MG63 (cell line): ENCODE measurements around the gene SCP2. TPM values are rescaled to one million over a fixed set of nuclear protein-coding genes. Genes with fewer than 3 reads are reported as not detected.
"Not testable (repeated sequence)": the region's sequence is repeated elsewhere in the genome, so short reads cannot be mapped to it uniquely, and the experiment has no call there.

Experiments
- DNase-seq: peaks from one replicate; pipeline ENCODE4 v3.0.0-alpha.2; 2020
- H3K27me3 ChIP-seq: fragments of 250-450 bp; sonication (Bioruptor Pico); 2 replicates; pipeline ENCODE4 v1.5.1; 2020; ENCODE audit warnings: mild to moderate bottlenecking, moderate library complexity
- H3K36me3 ChIP-seq: fragments of 250-450 bp; sonication (Bioruptor Pico); 2 replicates; pipeline ENCODE4 v1.5.1; 2020; ENCODE audit warnings: mild to moderate bottlenecking, moderate library complexity
- H3K4me3 ChIP-seq: fragments of 250-450 bp; sonication (Bioruptor Pico); 2 replicates; pipeline ENCODE4 v1.5.1; 2020; ENCODE audit warnings: mild to moderate bottlenecking, moderate library complexity
- H3K9me3 ChIP-seq: fragments of 250-450 bp; sonication (Bioruptor Pico); 2 replicates; pipeline ENCODE4 v1.5.1; 2020; ENCODE audit warnings: mild to moderate bottlenecking, moderate library complexity
- total RNA-seq: library from RNA; depleted of rRNA; stranded (reverse); fragments of >200 nt; shearing (Covaris generic); gene quantifications from 2 replicates; pipeline ENCODE4 v1.2.3, GENCODE V29; 2014; ENCODE audit warnings: low replicate concordance

The SCP2 gene
- total RNA-seq, 1 experiment from 2014 or later = 74.0 TPM

DNA sequence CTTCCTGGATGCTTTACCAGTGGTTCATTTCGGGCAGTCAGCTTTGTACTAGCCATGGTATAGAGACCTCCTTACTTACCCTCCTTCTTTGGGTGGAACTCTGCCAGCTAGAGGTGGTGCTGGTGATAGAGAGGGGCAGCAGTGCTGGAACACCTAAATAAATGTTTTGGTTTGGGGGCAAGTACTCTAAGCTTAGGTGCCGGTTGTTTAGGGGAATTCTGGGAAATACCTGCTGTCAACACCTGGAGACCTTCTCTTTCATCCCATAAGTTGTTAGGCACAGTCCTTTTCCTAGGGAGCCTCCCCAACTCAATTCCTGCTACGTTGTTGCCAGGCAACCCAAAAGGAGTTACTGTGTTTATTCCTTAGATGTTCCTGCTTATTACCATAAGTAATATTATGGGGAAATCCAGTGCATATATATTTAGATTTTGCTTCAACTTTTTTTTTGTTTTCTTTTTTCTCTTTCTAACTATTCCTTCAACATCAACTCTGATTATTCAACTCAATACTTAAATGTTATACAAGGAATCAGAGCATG is 16.9 kb downstream of the SCP2 start:
- Histone ChIP-seq H3K36me3 (no peaks in the 10 kb centered on the region), H3K27me3 (no peaks in the 10 kb centered on the region), H3K4me3 (no peak overlapping the region), H3K9me3 (no peaks in the 10 kb centered on the region)
- DNase-seq = no peak

DNA sequence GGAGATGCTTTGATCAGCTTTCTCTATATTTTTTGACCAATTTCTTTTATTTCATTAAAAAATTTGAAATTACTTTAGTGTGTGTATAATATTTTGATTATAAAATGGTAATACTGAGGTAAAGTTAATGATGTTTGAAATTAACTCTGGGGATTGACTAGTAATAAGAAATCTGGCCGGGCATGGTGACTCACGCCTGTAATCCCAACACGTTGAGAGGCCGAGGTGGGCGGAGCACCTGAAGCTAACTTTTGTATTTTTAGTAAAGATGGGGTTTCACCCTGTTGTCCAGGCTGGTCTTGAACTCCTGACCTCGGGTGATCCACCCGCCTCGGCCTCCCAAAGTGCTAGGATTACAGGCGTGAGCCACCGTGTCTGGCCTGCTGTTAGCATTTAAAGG is 17.5 kb downstream of the SCP2 start:
- no peak for DNase-seq
- Histone ChIP-seq H3K36me3 (peaks cover 1% of the 10 kb centered on the region; the same call in 1 of the 2 replicates), H3K27me3 (no peaks in the 10 kb centered on the region), H3K9me3 (no peaks in the 10 kb centered on the region), H3K4me3 (no peak overlapping the region)

DNA sequence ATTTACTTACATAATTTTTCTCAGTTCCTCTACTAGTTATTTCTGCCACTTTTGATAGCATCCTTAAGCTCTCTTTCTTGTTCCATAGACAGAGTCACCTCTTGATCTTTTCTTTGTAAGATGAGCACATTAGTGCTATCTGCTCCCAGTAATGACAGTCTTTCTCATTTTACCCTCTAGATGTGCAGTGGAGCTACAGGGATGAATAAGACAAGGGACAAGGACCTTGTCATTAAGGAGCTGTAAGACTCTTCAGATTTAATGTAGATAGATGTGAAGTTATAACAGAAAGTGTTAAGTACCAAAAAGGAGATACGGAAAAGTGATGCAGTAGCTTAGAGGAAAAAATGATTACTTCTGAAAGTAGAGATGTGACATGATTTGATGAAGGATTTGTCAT is 20.4 kb downstream of the SCP2 start:
- H3K4me3 ChIP-seq = no peak overlapping the region
- H3K9me3 ChIP-seq = no peaks in the 10 kb centered on the region
- peaks cover 4% of the 10 kb centered on the region; the same call in 1 of the 2 replicates for H3K36me3 ChIP-seq
- no peak for DNase-seq
- H3K27me3 ChIP-seq = no peaks in the 10 kb centered on the region

DNA sequence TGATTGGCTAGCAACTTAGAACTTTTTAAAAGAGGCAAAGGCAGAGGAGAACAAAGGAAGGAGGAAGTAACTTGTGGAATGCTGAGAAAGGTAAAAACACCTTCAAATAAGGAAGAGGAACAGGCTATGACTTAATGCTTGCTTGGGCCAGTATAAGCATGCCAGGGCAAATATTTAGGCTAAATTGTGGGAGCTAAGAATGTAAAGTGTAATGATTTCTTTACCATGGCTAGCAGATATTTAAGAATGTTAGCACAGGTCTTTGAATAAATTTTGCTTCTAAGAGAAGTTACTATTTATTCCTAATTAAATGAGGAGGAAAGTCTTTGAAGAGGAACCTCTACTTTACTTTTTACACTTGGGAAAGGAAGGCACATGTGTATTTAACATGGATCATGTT is 22.5 kb downstream of the SCP2 start:
- H3K27me3 ChIP-seq, DNase-seq, H3K9me3 ChIP-seq, H3K4me3 ChIP-seq, H3K36me3 ChIP-seq: not testable (repeated sequence)

DNA sequence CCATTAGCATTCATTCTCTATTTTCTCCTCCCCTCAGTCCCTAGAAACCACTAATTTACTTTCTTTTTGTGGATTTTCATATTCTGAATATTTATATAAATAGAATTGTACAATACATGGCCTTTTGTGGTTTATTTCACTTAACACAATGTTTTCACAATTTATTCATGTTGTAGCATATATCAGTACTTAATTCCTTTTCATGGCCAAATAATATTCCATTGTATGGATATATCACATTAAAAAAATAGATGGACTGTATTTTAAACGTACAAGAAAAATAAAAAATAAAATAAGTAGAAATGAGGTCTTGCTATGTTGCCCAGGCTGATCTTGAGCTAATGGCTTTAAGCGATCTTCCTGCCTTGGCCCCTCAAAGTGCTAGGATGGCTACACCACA is 25.0 kb downstream of the SCP2 start:
- no peaks in the 10 kb centered on the region for H3K9me3 ChIP-seq
- DNase-seq = no peak
- H3K4me3 ChIP-seq = no peak overlapping the region
- H3K36me3 ChIP-seq = peaks cover 4% of the 10 kb centered on the region; the same call in 1 of the 2 replicates
- no peaks in the 10 kb centered on the region for H3K27me3 ChIP-seq

DNA sequence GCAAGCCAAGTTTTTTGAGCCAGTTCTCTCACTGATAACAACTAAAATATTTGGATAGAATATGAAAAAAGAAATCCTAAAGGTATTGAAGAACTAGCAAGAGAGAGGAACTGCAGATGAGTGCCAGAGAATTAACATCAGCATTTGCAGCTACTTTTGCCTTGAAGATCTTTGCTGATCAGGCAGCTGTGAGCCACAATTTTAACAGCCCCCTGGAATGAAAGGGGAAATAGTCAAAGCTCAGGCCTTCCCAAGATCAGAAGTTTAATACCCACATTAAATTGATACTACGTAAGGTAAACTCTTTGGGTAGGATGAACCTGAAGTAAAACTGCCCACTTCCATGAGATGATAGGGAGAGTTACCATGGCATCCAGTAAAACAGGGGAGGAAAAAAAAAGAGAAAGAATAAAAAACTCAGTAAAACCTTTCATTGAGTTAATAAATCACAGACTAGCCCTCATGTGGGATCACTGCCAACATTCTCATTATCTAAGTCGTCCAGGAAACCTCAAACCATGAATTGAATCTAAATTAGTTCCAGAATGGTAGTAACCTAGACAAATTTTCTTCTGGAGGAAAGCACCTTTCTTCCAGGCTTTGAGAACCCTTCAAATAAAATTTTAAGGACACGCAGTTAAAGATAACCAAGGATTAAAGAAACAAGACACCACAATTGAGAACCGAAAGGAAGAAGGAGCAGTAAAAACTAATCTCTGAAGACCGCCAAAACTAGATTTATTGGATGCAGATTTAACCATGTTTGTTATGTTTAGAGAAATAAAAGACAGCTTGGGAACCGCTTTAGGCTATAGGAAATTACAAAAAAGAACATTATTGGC is 28.3 kb downstream of the SCP2 start:
- no peak for DNase-seq
- Histone ChIP-seq H3K4me3 (no peak overlapping the region), H3K9me3 (no peaks in the 10 kb centered on the region), H3K27me3 (no peaks in the 10 kb centered on the region), H3K36me3 (no peaks in the 10 kb centered on the region)

DNA sequence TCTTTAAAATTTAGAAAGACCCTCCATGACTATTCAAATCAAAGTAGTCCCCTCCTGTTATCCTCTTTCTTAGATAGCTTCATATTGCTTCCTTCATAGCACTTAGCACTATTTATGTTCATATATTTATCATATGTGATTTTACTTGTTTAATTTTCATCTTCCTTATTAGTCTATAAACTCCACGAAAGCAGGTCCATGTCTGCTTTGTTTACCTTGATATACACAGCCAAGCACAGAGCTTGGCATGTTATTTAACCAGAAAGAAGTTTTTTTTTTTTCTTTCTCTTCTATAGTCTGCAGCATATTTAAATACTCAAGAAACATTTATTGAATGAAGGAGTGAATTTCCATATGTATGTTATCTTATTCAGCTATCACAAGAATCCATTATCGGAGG is 36.0 kb downstream of the SCP2 start:
- Histone ChIP-seq H3K4me3 (no peak overlapping the region), H3K27me3 (no peaks in the 10 kb centered on the region), H3K9me3 (no peaks in the 10 kb centered on the region), H3K36me3 (no peaks in the 10 kb centered on the region)
- DNase-seq = no peak

DNA sequence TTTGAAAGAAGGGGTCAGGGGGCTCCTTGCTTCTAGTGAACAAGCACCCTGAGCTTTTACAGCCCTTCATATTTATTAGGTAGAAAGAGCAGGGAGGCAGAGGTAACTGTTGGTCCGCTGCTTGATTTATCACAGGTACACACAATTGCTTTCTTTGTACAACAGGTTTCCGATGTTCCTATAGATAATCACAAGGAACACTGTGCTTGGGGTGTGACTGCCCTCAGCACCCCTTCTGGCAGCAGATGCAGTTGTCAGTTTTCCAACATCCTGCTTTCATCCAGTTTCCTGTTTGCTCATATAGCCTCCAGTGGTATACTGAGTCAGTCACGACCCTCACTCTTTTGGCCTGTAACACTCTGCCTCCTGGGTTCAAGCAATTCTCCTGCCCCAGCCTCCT is 40.6 kb downstream of the SCP2 start:
- DNase-seq = no peak
- H3K36me3 ChIP-seq = no peaks in the 10 kb centered on the region
- H3K27me3 ChIP-seq = no peaks in the 10 kb centered on the region
- no peak overlapping the region for H3K4me3 ChIP-seq
- H3K9me3 ChIP-seq = no peaks in the 10 kb centered on the region

DNA sequence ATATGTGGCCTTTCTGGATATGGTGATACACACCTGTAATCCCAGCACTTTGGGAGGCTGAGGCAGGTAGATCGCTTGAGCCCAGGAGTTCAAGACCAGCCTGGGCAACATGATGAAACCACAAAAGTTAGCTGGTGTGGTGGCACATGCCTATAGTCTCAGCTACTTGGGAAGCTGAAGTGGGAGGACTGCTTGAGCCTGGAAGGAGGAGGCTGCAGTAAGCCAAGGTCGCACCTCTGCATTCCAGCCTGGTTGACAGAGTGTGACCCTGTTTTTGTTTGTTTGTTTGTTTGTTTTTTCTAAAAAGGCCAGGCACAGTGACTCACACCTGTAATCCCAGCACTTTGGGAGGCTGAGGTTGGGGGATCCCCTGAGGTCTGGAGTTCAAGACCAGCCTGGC is 42.2 kb downstream of the SCP2 start:
- not testable (repeated sequence) for DNase-seq, H3K36me3 ChIP-seq, H3K9me3 ChIP-seq, H3K4me3 ChIP-seq, H3K27me3 ChIP-seq

DNA sequence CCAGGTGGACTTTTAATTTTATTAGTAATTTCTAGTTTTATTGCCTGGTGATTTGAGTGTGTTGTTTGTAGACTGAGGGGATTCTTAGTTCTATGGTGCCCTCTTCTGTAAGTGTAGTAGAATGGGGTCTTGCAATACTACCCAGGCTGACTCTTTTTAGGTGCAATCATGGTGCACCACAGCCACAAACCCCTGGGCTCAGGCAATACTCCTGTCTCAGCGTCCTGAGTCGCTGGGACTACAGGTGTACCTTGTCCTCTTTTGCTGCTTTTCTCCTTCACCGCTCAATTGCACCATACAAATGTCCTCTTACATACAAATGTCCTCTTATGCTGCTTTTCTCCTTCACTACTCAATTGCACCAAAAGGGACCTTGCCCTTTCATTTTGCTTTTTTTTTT is 43.1 kb downstream of the SCP2 start:
- no peak for DNase-seq
- Histone ChIP-seq H3K9me3 (no peaks in the 10 kb centered on the region), H3K36me3 (peaks cover 3% of the 10 kb centered on the region; the same call in 1 of the 2 replicates), H3K4me3 (no peak overlapping the region), H3K27me3 (no peaks in the 10 kb centered on the region)

DNA sequence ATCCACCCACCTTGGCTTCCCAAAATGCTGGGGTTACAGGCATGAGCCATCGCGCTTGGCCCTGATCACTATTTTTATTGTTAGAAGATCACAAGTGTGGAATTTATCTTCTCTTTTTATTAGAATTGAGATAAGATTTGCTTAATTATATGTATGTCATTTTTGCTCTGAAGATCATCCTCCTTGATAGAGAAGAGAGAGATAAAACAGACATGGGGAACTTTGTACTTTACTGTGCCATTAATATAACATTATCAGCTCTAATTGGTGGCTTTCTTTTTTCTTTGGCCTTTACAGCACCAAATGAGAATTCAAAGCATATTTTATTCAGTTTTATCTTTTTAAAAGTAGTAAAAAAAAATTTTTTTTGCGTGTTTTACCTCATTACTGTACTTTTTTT is 46.8 kb downstream of the SCP2 start:
- Histone ChIP-seq H3K4me3 (no peak overlapping the region), H3K36me3 (peaks cover 15% of the 10 kb centered on the region), H3K27me3 (no peaks in the 10 kb centered on the region), H3K9me3 (no peaks in the 10 kb centered on the region)
- DNase-seq = no peak

DNA sequence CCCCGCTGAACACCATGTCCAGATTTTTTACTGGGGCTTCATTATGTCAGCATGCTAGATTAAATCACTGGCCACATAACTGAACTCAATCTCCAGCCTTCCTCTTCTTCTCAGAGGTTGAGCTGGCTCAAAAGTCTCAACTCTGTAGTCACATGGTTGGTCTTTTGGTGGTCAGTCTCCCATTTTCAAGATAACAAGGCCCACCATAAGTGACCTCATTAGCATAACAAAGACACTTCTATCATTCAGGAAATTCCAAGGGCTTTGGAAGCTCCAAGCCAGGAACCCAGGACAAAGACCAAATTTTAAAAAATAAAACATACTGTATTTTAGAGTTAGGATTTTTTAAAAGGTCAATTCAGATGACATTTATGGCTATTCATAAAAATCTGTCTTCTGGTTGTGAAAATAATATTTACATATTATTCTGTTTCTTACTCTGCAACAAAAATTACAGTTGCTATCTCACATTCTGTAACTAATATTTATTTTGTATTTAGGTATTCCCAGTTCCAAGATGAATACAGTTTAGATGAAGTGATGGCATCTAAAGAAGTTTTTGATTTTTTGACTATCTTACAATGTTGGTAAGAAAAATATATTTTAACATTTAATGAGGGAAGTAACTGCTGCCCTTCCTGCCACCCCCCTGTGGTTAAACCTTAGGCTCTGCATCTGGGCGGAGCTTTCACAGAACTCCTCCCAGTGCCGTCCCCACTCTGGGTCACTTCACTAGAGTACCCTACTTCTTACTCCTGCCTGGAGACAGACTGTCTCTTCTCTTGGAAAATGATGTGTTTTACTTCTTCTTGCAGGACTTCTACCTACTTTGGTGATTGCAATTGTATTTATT is 49.3 kb downstream of the SCP2 start:
- no peak for DNase-seq
- Histone ChIP-seq H3K9me3 (no peaks in the 10 kb centered on the region), H3K4me3 (no peak overlapping the region), H3K36me3 (peaks cover 23% of the 10 kb centered on the region), H3K27me3 (no peaks in the 10 kb centered on the region)

DNA sequence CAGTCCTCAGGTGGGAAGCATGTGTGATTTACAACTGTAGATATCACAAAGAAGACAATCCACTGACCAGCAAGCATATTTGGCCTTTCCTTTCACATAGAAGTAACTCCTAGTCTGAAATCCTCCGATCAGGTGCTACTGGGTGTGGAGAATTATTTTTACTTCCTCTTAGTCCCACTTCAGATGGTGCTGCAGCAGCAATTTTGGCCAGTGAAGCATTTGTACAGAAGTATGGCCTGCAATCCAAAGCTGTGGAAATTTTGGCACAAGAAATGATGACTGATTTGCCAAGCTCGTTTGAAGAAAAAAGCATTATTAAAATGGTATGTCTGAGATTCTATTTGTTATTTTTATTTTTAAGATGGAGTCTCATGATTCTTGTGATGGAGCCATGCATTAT is 51.0 kb downstream of the SCP2 start:
- Histone ChIP-seq H3K4me3 (no peak overlapping the region), H3K27me3 (no peaks in the 10 kb centered on the region), H3K9me3 (no peaks in the 10 kb centered on the region), H3K36me3 (peaks cover 23% of the 10 kb centered on the region)
- DNase-seq = no peak

DNA sequence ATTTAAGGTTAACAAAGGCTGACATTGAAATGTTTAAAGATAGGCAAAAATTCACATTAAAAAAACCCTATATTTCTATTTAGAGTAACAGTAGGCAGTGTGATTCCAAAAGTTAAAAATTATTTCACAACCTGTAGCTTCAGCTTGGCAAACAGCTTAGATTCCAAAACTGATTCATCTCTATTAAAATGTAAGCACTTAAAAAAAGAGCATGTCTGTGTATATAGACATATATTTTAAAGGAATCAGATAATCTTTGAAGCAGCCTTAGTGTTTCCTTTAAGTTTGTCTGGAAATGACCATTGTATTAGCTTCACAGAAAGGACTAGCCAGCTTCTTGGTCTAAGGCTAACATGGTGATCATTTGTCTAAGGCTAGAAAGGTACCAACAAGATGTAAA is 65.7 kb downstream of the SCP2 start:
- not testable (repeated sequence) for H3K36me3 ChIP-seq, DNase-seq, H3K4me3 ChIP-seq

DNA sequence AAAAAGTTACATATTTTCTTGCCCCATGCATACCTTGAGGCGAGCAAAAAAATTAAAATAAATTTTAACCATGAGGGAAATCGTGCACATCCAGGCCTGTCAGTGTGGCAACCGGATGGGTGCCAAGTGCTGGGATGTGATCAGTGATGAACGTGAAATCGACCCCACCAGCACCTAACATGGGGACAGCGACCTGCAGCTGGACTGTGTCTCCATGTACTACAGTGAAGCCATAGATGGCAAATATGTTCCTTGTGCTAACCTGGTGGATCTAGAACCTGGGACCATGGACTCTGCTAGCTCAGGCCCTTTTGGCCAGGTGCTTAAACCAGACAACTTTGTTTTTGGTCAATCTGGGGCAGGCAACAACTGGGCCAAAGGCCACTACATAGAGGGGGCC is 67.6 kb downstream of the SCP2 start:
- Histone ChIP-seq H3K9me3 (no peaks in the 10 kb centered on the region), H3K36me3 (no peaks in the 10 kb centered on the region; the same call in 1 of the 2 replicates), H3K4me3 (no peak overlapping the region), H3K27me3 (no peaks in the 10 kb centered on the region)
- no peak for DNase-seq

More for the DNA sequence above, 65.7 kb downstream of the SCP2 start:
- not testable (repeated sequence) for H3K27me3 ChIP-seq, H3K9me3 ChIP-seq

DNA sequence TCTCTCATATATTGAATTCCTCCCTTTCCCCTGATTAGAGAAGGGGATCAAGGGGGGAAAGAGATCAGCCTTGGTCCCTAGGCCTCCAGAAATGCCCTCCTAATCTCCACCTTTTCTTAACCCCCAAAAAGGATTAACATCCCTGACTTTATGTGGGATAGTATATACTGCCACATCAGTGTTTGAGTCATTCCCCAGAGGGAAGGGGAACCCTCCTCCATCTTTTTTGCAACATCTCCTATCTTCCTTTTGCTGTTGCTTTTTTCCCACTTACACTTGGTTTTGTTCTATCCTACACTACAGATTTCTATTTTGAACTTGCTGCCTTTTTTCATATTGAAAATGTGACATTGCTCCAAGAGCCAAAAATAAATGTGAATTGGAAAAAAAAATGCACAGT is 69.6 kb downstream of the SCP2 start:
- no peak for DNase-seq
- Histone ChIP-seq H3K27me3 (no peaks in the 10 kb centered on the region), H3K36me3 (no peaks in the 10 kb centered on the region; the same call in 1 of the 2 replicates), H3K9me3 (no peaks in the 10 kb centered on the region), H3K4me3 (no peak overlapping the region)

DNA sequence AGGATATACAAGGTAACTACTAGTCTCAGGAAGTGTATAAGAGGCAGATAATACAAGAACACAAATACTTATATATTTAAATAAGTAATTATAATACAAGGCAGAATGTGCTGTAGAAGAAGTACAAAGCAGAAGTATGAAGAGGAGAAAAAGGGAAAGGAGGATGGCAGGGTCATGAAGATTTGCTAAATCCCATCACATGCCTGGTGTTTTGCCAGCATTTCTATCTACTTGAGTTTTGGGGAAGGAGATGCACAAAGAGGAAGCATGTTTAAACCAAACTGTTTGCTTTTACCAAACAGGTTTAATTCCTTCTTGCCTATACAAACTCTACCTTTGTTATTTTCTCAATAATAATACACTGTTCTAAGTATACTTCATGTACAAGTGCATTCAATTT is 74.1 kb downstream of the SCP2 start:
- Histone ChIP-seq H3K4me3 (no peak overlapping the region), H3K9me3 (0 out of 2 replicates have a peak, but pooled peaks cover 1% of the 10 kb centered on the region), H3K36me3 (peaks cover 9% of the 10 kb centered on the region), H3K27me3 (no peaks in the 10 kb centered on the region)
- no peak for DNase-seq
